ENCODE results near the gene DPF3.

The DPF3 gene

GRCh38 chr14:72616294-72616693 lies 277.6 kb downstream of the DPF3 start:
- DNase-seq (ENCODE audit: low spot score), result no peak

- DNase-seq (ENCODE audit: low spot score), result no peak
Measured at GRCh38 chr14:72615451-72616121, 278.3 kb downstream of the DPF3 start.

- DNase-seq (ENCODE audit: low spot score), result no peak
Measured at GRCh38 chr14:72614891-72615415, 278.9 kb downstream of the DPF3 start.

GRCh38 chr14:72614365-72614764 lies 279.5 kb downstream of the DPF3 start:
- no peak for DNase-seq (ENCODE audit: low spot score)

GRCh38 chr14:72613975-72614319 lies 280.0 kb downstream of the DPF3 start:
- no peak for DNase-seq (ENCODE audit: low spot score)

- DNase-seq (ENCODE audit: low spot score), result no peak
Measured at GRCh38 chr14:72613231-72613974, 280.5 kb downstream of the DPF3 start.

GRCh38 chr14:72612041-72612440 lies 281.9 kb downstream of the DPF3 start:
- DNase-seq (ENCODE audit: low spot score), result no peak

GRCh38 chr14:72611506-72611905 lies 282.4 kb downstream of the DPF3 start:
- no peak for DNase-seq (ENCODE audit: low spot score)

GRCh38 chr14:72610831-72611200 lies 283.1 kb downstream of the DPF3 start:
- no peak for DNase-seq (ENCODE audit: low spot score)

- DNase-seq (ENCODE audit: low spot score), result no peak
Measured at GRCh38 chr14:72610096-72610830, 283.6 kb downstream of the DPF3 start.

GRCh38 chr14:72609205-72609916 lies 284.5 kb downstream of the DPF3 start:
- DNase-seq (ENCODE audit: low spot score), result no peak

GRCh38 chr14:72608391-72609204 lies 285.3 kb downstream of the DPF3 start:
- peak; percentile 7 for DNase-seq (ENCODE audit: low spot score)

GRCh38 chr14:72607386-72608130 lies 286.3 kb downstream of the DPF3 start:
- no peak for DNase-seq (ENCODE audit: low spot score)

GRCh38 chr14:72606879-72607278 lies 287.0 kb downstream of the DPF3 start:
- DNase-seq (ENCODE audit: low spot score), result no peak

GRCh38 chr14:72605921-72606220 lies 288.0 kb downstream of the DPF3 start:
- DNase-seq (ENCODE audit: low spot score), result no peak

- no peak for DNase-seq (ENCODE audit: low spot score)
Measured at GRCh38 chr14:72605096-72605920, 288.6 kb downstream of the DPF3 start.

GRCh38 chr14:72604133-72604532 lies 289.8 kb downstream of the DPF3 start:
- no peak for DNase-seq (ENCODE audit: low spot score)

GRCh38 chr14:72603639-72604038 lies 290.3 kb downstream of the DPF3 start:
- no peak for DNase-seq (ENCODE audit: low spot score)

- no peak for DNase-seq (ENCODE audit: low spot score)
Measured at GRCh38 chr14:72600551-72601330, 293.2 kb downstream of the DPF3 start.
